ENCODE results near the gene LIPC. TPM values are rescaled to one million over a fixed set of nuclear protein-coding genes. Genes with fewer than 3 reads are reported as not detected.

The LIPC gene
- total RNA-seq, 2 experiments from 2014 or later = 0.61 to 1.2 TPM

DNA sequence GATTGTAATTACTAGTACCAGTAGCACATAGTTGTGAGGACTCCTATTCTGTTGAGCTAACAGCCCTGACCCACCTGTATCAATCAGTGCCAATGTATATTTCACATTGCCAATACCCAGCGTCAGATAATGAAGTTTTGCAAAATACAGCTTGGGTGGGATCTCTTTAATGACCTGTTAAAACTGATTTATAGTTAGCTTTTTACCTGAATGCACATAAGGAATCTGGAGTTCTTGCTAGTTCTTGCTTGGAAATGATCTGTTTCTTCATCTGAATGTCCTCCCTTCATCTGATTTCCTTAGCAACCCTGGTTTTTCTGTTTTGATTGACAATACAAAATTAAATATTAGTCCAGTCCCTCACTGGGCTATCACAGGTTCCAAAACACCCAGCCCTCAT lies 62.8 kb downstream of the LIPC start:
- no peaks in the 10 kb centered on the region for H3K9me3 Mint-ChIP-seq
- Histone ChIP-seq H3K27me3 (ENCODE audit: control insufficient read depth in 1 of 2, insufficient read depth in 2 of 2, low read length in 2 of 2) (no peaks in the 10 kb centered on the region), H3K4me1 (ENCODE audit: insufficient read depth, low read length) (peaks cover 19% of the 10 kb centered on the region), H3K9me3 (ENCODE audit: control insufficient read depth in 1 of 2, insufficient read depth in 1 of 2, low read length in 2 of 2) (peaks cover under 1 to 10% of the 10 kb centered on the region in 2 experiments), H3K36me3 (ENCODE audit: insufficient read depth, low read length) (no peaks in the 10 kb centered on the region), H3K27ac (ENCODE audit: low read depth in 1 of 2, low read length in 2 of 2) (no peak overlapping the region), H3K4me3 (ENCODE audit: low read length) (no peak overlapping the region)
- H3K27me3 Mint-ChIP-seq = no peaks in the 10 kb centered on the region
- peaks cover 17% of the 10 kb centered on the region for H3K4me1 Mint-ChIP-seq (ENCODE audit: low read depth)
- POLR2A ChIA-PET = interaction anchor here (1.8 kb wide), 1 partner anchor 10 kb away, joined by 4 read pairs; no protein-coding TSS in a partner anchor
- no peak for ATAC-seq (ENCODE audit: poor library complexity)
- intact Hi-C loops (cut with DNase I, micrococcal nuclease) = no loop called here
- TF ChIP-seq, protein P1, sequence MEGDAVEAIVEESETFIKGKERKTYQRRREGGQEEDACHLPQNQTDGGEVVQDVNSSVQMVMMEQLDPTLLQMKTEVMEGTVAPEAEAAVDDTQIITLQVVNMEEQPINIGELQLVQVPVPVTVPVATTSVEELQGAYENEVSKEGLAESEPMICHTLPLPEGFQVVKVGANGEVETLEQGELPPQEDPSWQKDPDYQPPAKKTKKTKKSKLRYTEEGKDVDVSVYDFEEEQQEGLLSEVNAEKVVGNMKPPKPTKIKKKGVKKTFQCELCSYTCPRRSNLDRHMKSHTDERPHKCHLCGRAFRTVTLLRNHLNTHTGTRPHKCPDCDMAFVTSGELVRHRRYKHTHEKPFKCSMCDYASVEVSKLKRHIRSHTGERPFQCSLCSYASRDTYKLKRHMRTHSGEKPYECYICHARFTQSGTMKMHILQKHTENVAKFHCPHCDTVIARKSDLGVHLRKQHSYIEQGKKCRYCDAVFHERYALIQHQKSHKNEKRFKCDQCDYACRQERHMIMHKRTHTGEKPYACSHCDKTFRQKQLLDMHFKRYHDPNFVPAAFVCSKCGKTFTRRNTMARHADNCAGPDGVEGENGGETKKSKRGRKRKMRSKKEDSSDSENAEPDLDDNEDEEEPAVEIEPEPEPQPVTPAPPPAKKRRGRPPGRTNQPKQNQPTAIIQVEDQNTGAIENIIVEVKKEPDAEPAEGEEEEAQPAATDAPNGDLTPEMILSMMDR (IDR thresholded peaks at IDR 0.05) = no peak
- no peaks in the 10 kb centered on the region for H3K36me3 Mint-ChIP-seq (ENCODE audit: low read depth)
- CTCF ChIA-PET = no interaction called here
- no peak overlapping the region for H3K27ac Mint-ChIP-seq
- DNase-seq = no peak
- no peak overlapping the region for H3K4me3 Mint-ChIP-seq

DNA sequence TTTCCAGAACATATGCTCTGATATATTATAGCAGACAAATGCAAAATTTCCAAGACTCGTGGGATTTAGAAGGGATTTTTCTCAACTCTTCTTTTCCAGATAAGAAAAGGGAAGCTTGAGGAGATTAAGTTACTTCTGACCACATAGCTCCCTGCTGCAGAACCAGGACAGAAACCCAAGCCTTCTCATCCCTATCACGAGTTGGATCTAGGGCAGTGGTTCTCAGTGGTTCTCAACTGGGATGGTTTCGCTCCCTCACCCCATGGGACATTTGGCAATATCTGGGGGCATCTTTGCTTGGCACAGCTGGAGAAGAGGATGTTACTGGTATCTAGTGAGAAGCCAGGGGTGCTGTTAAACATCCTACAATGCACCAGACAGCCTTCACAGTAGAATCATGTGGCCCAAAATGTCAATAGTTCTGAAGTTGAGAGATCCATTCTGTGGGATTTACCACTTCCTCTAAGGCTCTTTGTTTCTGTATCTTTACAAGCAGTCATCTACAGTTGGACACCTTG lies 64.2 kb downstream of the LIPC start:
- Mint-ChIP-seq H3K27me3 (no peaks in the 10 kb centered on the region), H3K27ac (no peak overlapping the region), H3K4me3 (no peak overlapping the region), H3K36me3 (ENCODE audit: low read depth) (no peaks in the 10 kb centered on the region), H3K4me1 (ENCODE audit: low read depth) (peaks cover 17% of the 10 kb centered on the region), H3K9me3 (no peaks in the 10 kb centered on the region)
- Histone ChIP-seq H3K27ac (ENCODE audit: low read depth in 1 of 2, low read length in 2 of 2) (no peak overlapping the region), H3K9me3 (ENCODE audit: control insufficient read depth in 1 of 2, insufficient read depth in 1 of 2, low read length in 2 of 2) (no peaks in the 10 kb centered on the region), H3K4me1 (ENCODE audit: insufficient read depth, low read length) (peaks cover 19% of the 10 kb centered on the region), H3K36me3 (ENCODE audit: insufficient read depth, low read length) (no peaks in the 10 kb centered on the region), H3K4me3 (ENCODE audit: low read length) (no peak overlapping the region), H3K27me3 (ENCODE audit: control insufficient read depth in 1 of 2, insufficient read depth in 2 of 2, low read length in 2 of 2) (no peaks in the 10 kb centered on the region)
- TF ChIP-seq, protein P1 (IDR thresholded peaks at IDR 0.05) = no peak
- ChIA-PET CTCF (no interaction called here), POLR2A (interaction anchor here (0.7 to 1.8 kb wide), 4 partner anchors 9 to 37 kb away, joined by 3 to 4 read pairs (median 3); no protein-coding TSS in a partner anchor)
- DNase-seq (peak in 1 of 14 experiments; percentile 47), ATAC-seq (ENCODE audit: poor library complexity) (peak; percentile 57)
- intact Hi-C loops (cut with DNase I, micrococcal nuclease) = no loop called here

DNA sequence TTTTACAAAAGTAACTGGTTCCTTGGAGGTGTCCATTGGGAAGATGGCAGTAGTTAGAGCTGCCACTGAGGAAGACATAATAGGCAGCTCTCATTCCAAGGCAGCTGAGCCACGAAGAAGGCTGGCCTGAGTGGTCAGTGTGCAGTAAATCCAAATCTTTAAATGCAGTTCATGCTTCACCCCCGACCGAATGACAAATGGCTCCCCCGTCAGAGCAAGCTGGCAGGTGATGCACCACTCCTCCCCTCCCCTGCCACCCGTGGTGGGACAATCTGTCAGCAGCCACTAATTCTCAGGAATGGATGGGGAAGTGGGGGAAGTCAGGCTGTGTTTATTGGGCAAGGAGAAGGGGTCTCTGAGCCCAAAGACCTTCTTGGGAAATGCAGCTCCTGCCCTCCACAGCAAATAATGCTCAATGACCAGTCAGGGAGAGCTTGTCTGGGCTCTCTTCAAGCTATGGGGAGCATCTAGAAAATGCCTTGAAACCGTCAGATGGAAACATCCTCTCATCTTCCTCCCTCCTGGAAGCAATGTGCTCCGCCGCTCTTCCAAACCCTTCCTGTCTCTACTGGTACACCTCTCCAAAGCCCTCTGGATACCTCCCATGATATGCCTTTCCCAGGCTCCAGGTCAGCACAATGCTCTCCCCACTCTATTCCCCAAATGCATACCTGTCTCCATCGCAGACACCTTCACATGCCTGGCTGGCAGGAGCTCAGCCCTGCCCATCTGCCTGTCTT lies 65.4 kb downstream of the LIPC start:
- H3K27me3 ChIP-seq (ENCODE audit: control insufficient read depth in 1 of 2, insufficient read depth in 2 of 2, low read length in 2 of 2) = no peaks in the 10 kb centered on the region
- Mint-ChIP-seq H3K9me3 (no peaks in the 10 kb centered on the region), H3K36me3 (ENCODE audit: low read depth) (no peaks in the 10 kb centered on the region), H3K27ac (no peak overlapping the region), H3K4me1 (ENCODE audit: low read depth) (peaks cover 17% of the 10 kb centered on the region), H3K4me3 (no peak overlapping the region), H3K27me3 (no peaks in the 10 kb centered on the region)
- H3K27ac ChIP-seq (ENCODE audit: low read depth in 1 of 2, low read length in 2 of 2) = no peak overlapping the region
- TF ChIP-seq, protein P1 (IDR thresholded peaks at IDR 0.05) = no peak
- CTCF ChIA-PET = no interaction called here
- ATAC-seq (ENCODE audit: poor library complexity) (no peak), DNase-seq (peak in 1 of 14 experiments; percentile 14)
- POLR2A ChIA-PET = no interaction called here
- no peaks in the 10 kb centered on the region for H3K36me3 ChIP-seq (ENCODE audit: insufficient read depth, low read length)
- peaks cover 19% of the 10 kb centered on the region for H3K4me1 ChIP-seq (ENCODE audit: insufficient read depth, low read length)
- intact Hi-C loops (cut with DNase I, micrococcal nuclease) = no loop called here
- H3K9me3 ChIP-seq (ENCODE audit: control insufficient read depth in 1 of 2, insufficient read depth in 1 of 2, low read length in 2 of 2) = no peaks in the 10 kb centered on the region
- H3K4me3 ChIP-seq (ENCODE audit: low read length) = no peak overlapping the region
